Activated effector memory CD4-positive, alpha-beta T cell treated with Interleukin-2 at 50 U/mL for 16 hours (primary cell): ENCODE results near the gene KIAA1958.

Source experiments
- DNase-seq: peaks from one replicate; pipeline ENCODE4 v3.0.0-alpha.2; 2020

KIAA1958 gene, protein sequence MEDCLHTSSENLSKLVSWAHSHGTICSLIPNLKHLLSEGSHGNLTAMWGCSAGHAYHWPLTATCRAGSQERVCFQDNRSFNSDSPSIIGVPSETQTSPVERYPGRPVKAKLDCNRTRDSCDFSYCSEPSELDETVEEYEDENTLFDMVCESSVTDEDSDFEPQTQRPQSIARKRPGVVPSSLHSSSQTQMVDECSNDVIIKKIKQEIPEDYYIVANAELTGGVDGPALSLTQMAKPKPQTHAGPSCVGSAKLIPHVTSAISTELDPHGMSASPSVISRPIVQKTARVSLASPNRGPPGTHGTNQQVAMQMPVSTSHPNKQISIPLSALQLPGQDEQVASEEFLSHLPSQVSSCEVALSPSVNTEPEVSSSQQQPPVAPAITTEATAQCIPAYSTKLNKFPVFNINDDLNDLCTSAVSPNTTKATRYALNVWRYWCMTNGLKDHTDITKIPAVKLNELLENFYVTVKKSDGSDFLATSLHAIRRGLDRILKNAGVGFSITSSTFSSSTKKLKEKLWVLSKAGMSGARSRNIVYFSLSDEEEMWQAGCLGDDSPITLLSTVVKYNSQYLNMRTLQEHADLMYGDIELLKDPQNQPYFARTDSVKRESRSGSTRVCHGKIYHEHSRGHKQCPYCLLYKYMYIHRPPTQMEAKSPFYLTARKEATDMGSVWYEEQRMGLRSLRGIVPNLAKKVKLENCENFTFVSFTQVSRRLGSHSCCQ

DNA sequence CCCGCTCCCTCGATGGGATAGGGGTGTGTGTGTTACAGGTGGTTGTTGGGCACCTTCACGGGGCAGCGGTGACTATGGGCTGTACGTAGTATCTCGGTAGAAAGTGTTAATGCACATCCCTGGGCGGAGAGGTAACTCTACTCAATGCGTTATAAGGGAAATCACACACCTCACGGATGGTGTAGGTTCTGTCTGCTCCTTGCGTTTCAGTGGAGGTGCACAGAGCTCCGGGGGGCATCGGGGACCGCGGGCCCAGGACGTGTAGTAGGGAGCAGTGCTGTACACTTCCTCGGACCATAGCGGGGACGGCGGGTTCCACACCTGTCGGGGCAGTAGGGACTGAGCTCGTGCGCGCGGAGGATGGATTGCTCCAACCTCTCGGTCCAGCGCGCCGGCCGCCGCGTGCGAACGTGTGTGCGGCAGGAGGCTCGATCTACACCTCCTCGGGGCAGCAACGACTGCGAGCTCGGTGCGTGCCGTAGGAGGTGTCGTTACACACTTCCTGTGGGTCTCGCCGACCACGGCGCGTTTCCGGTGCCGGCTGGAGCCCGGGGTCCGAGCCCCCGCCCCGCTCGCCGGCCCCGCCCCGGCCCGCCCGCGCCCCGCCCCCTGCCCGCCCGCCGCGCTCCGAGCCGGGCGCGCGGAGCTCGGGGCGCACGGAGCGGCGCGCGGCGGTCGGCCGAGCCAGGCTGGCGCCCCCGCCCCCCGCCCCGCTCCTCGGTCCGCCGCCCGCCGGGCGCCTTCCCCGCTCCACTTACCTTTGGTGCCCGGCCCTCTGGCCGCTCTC, at the start of gene KIAA1958:
Gene KIAA1958 (plus strand): TSS at position 607 of the 787 bp plus-strand sequence. CDS start 87,254 bp downstream, outside the sequence.
- DNase-seq = peak; percentile 74

DNA sequence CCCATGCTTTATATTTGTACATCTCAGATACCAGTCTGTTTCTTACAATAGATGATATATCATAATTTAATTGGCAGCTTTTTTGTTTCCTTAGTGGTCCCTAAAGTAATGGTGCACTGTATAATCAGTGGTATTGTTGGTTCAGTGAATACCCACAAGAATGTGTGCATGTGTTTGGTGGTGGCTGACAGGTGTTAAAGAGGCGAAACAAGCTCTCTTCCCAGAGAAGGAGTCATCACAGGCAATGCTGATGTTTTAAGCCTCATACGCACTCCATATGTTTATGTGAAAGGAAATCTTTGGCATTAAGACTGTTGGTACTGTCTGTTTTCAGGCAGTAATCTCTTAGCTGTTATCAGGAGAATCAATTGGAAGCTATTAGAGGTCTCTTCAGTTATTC, 49.2 kb upstream of the KIAA1958 start:
- no peak for DNase-seq

DNA sequence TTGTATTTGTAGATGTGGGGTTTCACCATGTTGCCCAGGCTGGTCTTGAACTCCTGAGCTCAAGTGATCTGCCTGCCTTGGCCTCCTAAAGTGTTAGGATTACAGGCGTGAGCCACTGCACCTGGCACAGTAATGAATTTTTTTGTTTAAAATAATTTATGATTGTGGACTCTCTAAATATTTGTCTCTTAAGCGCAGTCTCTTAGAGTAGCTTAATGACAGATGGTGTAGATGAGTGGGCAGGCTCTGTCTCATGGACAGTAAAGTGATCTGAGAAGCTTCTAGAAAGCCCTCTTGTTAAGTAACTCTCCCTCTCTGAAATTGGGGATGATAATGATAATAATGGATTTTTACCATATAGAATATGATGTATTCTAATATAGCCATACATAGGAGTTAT, 47.5 kb upstream of the KIAA1958 start:
- DNase-seq = no peak

DNA sequence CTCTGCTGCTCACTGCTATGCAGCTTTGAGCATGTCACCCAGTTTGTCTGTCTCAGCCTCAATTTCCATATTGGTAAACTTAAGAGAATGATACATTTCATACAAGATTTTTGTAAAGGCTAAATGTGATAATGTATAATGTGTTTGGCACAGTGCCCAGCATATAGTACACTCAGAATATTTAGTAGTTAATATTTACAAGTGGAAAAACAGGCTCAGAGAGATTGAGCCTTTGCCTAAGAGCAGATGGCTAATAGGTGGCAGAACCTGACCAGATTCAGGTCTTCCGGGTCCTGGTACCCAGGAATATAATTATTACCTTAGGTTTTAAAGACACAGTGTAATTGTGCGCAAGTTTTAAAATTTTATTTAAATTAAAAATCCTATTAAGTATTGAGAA, 46.8 kb upstream of the KIAA1958 start:
- DNase-seq = no peak

DNA sequence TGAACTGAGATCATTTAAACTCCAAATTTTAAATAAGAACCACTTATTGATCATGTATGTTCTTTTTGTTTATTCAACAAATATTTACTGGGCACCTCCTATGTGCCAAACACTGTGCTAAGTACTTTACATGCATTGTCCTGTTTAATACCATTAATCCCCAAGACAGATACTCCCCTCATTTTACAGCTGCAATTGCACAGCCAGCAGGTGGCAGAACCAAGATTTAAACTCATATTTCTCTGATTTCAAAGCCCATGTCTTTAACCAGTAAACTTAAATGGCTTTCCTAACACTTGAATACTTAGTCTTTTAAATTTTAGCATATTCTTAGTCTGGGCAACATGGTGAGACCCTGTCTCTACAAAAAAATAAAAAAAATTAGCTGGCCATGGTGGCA, 43.4 kb upstream of the KIAA1958 start:
- no peak for DNase-seq

DNA sequence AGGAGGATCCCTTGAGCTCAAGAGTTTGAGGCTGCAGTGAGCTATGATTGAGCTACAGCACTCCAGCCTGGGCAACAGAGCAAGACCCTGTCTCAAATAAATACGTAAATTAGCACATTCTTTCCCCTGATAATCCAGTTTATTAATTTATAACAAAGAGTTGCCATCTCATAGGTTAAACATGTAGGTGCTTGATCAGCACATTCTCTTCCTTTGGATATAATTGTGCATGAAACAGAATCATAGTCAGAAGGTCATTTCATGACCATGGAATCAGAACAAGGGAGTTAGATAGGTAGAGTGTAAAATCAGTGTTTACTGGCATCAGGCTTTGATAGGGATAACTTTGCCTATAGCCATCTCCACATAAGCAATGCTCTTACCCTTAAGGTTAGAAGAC, 43.0 kb upstream of the KIAA1958 start:
- no peak for DNase-seq

DNA sequence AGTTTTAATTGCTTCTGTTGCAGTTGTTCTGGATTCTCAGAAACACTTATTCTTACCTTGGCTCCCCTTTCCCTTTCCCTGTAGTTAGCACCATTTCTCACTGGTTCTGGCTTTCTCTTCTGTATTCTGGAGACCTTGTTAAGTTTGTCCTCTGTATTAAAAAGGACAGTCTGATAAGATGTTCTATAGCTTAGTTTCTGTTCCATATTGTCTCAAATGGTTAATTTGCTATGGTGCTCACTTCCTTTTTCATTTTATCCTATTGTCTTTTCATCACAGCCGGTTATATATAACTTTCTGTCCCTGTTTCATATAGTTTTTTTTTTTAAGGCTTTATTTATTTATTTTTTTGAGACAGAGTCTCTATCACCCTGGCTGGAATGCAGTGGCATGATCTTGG, 41.4 kb upstream of the KIAA1958 start:
- no peak for DNase-seq

DNA sequence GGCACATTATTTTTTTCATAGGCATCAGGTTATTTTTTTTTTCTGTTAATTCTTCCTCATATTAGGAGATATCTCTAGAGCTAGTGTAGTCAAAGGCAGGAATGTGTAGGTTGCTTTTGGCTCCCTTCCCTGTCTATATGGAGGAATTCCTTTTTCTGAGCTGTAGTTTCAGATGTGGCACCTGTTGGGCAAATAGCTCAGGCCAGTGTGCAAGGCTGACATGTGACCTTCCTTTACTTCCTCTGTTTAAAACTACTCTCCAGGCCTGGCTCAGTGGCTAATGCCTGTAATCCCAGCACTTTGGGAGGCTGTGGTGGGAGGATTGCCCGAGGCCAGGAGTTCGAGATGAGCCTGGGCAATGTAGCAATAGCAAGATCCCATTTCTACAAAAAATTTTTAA, 40.5 kb upstream of the KIAA1958 start:
- no peak for DNase-seq

DNA sequence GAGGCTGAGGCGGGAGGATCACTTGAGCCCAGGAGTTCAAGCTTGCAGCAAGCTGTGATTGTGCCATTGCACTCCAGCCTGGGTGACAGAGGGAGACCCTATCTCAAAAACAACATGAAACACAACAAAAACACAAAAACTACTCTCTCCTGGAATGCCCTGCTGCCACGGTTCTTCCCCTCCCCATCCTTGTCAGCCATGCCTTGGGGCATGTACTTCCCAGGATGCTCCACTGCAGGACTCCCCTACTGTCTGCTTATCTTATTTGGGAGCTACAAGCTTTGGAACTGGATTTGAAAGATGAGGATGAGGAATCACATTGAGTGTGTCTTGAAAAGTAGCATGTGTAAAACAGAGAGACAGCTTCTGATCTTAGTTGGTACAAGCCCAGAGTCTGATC, 40.1 kb upstream of the KIAA1958 start:
- DNase-seq = no peak

DNA sequence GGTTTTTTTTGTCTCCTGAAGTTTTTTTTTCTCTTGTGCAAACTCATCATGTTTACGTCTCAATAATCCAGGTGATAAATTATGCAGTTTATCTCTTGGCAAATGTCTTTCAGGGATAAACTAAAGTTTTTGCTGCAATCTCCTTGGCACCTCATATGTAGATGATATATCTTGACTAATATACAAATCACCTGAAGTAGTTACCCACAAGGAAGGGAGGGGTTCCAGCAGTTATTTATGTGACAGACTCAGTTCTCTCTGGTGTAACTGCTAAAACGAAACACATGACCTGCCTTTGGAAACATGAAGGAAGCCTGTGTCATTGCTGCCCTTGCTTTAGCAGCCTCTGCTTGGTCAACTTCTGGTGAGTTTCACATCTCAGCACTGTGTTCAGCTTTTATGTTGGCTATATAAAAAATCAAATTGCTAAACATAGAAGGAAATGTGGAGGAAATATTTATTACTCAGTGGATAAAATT, 39.3 kb upstream of the KIAA1958 start:
- DNase-seq = no peak

DNA sequence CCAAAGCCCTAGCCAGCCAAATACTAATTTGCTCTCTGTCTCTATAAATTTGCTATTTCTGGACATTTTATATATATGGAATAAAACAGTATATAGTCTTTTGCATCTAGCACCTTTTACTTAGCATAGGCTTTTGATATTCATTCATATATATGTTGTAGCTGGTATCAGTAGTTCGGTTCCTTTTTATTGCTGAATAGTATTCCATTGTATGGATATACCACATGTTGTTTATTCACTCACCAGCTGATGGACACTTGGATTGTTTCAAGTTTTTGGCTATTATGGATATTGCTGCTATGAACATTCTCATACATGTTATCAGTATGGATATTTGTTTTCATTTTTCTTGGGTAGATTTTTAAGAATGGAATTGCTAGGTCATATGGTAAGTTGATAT, 23.8 kb upstream of the KIAA1958 start:
- no peak for DNase-seq

DNA sequence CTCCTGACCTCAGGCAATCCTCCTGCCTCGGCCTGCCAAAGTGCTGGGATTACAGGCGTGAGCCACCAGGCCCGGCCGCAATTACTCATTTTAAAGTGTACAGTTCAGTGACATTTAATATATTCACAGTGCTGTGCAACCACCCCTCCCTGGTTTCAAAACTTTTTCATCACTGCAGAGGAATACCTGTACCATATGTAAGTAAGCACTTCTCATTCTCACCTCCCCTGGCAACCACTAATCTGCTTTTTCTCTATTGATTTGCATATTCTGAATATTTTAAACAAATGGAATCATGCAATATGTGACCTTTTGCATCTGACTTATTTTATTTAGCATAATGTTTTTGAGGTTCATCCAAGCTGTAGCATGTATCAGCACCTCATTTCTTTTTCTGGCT, 21.3 kb upstream of the KIAA1958 start:
- DNase-seq = no peak

DNA sequence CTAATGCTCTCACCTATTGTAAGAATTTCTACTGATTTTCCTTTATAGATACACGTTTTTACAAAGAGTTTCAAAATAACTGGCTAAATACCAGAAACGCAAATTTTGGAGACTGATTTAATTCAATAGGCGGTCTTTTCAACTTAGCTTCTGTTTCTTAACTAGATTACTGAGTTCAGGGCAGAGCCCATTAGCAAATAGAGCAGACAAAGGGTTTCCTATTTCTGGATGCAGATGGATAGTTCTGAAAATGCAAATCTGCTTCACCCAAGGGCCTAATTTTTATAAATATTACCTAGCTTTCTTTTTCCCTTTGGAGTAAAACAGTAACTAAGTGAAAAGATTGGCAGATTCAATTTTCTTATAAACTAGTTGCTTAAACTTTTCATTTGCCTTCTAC, 13.6 kb upstream of the KIAA1958 start:
- DNase-seq = no peak

DNA sequence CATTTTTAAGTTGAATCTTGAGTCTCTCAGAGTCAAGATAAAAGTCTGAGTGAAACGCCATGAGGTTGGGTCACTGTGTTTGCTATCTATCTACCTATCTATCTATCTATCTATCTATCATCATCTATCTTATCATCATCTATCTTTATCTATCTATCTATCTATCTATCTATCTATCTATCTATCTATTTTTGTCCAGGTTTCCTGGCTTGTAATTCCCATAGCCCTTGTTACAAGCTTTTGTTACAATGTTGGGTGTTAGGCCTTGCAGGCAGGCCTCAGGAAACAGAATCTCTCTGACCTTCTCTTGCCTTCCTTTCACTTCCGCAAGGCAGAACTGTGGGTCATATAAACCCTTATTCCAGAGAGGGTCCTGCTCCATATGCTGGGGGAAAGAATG, 12.6 kb upstream of the KIAA1958 start:
- no peak for DNase-seq

DNA sequence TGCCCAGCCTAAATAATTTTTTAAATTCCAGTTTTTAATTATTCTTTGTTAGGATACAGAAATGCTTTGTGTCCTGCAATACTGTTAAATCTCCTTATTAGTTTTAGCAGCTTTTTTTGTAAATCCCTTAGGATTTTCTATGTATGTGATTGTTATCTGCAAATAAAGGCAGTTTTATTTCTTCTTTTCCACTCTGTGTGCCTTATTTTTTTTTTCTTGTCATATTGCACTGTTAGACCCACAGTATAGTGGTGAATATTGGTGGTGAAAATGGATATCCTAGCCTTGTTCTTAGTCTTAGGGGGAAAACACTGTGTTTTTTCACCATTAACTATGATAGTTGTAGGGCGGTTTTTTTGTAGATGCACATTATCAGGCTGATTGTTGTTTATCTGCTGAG, 11.3 kb upstream of the KIAA1958 start:
- no peak for DNase-seq

DNA sequence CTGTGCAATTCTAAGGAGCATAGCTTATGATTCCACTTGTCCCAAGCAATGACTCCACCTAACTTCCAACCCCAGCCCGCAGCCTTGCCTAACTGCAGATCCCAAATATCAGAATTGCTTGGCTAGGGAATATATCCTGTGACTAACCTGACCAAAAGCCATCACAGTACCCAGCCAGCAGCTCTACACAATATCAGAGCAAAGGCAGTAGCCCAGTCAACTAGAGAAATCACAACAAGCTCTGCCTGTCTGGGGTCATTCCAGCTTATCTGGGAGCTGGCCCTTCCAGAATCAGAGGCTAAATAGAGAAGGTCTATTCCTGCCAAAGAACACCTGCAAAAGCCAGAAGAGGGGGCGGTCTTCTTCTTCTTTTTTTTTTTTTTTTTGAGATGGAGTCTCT, 9.3 kb upstream of the KIAA1958 start:
- no peak for DNase-seq

DNA sequence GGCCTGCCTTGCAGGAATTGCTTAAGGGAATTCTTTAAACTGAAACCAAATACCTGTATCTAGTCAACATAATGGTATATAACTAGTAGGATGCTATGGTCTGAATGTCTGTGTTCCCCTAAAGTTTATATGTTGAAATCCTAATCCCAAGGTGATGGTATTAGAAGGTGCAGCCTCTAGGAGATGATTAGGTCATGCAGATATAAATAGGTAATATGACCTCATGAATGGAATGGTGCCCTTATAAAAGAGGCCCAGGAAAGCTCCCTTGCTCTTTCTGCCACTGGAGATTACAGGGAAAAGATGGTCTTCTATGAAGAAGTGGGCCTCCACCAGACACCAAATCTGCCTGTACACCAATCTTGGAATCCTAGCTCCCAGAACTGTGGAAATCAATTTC, 7.4 kb upstream of the KIAA1958 start:
- no peak for DNase-seq

DNA sequence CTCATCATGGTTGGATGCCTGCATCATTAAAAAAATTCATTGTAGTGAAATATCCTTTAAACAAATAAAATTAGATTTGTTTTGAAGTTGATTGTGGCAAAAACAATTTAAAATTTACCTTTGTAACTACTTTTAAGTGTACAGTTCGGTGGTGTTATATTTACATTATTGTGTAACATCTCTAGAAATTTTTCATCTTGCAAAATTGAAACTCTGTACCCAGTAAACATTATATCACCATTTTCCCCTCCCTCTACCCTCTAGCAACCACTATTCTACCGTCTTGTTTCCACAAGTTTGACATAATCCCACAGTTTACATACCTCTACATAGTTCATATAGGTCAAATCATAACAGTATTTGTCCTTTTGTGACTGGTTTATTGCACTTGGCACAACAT, 2.0 kb upstream of the KIAA1958 start:
- no peak for DNase-seq

DNA sequence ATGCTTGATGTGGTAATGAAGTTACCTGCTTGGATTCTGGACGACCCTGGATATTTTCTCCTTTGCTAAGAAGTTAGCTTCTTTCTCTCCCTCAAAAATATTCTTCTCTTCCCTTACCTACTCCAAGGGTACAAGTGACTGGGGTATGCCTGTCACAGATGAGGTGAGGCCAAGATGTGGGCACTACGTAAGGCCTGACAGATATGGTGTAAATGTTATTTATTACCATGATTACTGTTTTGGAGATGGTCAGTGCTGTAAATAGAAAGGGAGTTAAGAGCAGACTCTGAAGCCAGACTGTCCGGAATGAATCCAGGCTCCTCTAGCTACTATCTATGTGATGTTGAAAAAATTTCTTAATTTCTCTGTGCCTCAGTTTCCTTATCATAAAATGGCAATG, 1.1 kb upstream of the KIAA1958 start:
- DNase-seq = no peak

DNA sequence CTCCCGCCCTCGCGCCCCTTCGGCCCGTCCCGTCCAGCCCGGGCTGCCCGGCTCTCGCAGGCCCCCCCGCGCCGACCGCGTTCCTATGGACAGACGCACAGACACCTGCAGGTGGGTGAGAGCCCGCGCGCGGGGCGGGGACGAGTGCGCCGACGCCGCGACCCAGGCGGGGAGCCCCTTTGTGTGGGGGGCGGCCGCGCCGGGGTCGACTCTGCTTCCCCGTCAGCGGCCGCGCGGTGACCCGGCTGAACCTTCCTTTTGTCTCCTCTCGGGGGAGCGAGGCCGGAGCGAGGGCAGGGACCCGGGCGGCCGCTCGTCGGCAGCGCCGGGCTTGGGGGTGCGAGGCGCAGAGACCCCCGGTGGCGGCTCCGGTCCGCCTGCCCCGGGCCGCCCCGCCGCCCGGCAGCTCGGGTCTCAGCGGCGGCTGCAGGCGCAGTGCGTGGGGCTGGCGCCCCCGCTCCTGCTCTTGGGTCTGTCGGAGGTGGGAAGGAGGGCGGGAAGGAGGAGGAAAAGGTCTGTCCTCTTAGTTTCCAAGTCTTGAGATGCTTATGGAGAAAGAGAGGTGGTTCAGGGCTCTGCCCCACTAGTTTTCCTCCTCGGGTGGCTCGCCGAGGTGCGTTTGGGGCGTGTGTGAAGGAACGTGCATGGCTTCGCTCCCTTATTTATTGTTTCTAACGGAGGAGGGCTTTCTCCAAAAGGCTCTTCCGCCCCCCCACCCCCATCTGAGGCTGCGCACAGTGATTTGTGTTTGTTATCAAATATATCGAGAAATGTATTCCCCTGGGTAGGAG, 576 bp downstream of the KIAA1958 start:
- peak; percentile 18 for DNase-seq

DNA sequence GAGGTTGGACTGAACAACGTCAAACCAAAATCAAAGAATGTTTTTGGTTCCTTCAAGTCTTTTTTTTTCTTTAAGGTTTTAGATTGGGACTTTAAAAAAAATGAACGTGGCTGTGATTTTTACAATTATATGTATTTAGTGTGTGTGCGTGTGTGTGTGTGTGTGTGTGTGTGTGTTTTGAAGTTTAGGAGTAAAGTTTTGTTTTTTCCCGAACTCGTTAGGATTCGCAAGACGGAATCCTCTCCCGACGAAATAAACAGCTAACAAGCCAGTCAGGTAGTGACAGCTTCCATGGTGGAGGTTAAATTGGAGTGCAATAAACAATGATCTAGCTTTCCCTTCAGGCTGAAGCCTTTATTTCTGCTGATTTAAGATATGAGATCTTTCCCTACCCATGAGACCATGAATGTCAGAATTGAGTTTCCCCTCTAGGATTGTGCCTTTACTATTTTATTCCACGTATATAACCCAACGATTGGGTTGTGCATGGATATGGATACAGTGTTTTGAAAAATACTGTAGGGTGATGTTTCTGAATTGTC, 1.2 kb downstream of the KIAA1958 start:
- no peak for DNase-seq

DNA sequence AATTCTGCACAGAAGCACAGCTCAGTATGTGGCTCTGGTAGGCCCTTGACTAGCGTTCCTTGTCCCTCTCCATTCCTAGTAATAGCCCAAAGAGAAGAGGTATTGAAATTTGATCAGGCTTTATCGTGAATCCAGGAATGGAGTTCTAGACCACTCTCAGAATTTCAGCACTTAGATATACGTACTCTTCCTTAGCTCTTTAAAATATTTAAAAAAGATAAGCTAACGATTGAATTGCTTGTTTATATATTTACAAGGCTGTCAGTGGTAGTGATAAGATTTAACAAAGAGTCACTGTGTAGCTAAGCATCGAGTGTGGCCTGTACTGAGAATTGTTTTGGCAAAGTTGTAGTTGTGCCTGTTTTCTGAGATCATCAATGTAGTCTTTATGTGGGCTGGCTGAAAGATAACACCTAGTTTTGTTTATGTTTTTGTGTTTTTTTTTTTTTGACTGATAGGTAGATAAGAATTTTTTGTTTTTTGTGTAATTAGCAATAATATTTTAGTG, 2.5 kb downstream of the KIAA1958 start:
- DNase-seq = no peak
